Pancreas (tissue), 10 donors: ENCODE data around the gene SRRM1. TPM values are rescaled to one million over a fixed set of nuclear protein-coding genes. Genes with fewer than 3 reads are reported as not detected.

ENCODE experiments used
- ATAC-seq, 4 donors: fragments of 200-7000 bp; cut with Tn5 transposase; one replicate each; pipeline versions ENCODE4 v1.8.0 to v1.9.1; 2020; ENCODE audit warnings: mild to moderate bottlenecking in 4 of 4, moderate library complexity in 4 of 4
- DNase-seq, 6 donors: peaks; one replicate each; pipeline ENCODE4 v3.0.0-alpha.2; 2020
- FAIRE-seq: peaks from 2 replicates; lab custom pipeline; 2012; peaks lifted over from hg19 to GRCh38; lab: Jason Lieb, UNC
- H3K27ac ChIP-seq, 4 donors: fragments of 200-600 bp; sonication (generic); 1 replicate in 3 of 4; 2 replicates in 1 of 4; pipeline versions ENCODE4 v1.5.0 to v1.8.0; 2020
- H3K27me3 ChIP-seq, 4 donors: fragments of 200-600 bp; one replicate each; pipeline ENCODE4 v1.8.0; 2021
- H3K36me3 ChIP-seq, 3 donors: fragments of 200-600 bp; sonication (generic) in 1 of 3; one replicate each; pipeline versions ENCODE4 v1.5.0 to v1.8.0; 2020 to 2021
- H3K4me1 ChIP-seq, 3 donors: fragments of 200-600 bp; one replicate each; pipeline ENCODE4 v1.8.0; 2021
- H3K4me3 ChIP-seq, 4 donors: fragments of 200-600 bp; sonication (generic) in 2 of 4; one replicate each; pipeline versions ENCODE4 v1.5.0 to v1.8.0; 2020 to 2021
- H3K9me3 ChIP-seq, 4 donors: fragments of 200-600 bp; one replicate each; pipeline ENCODE4 v1.8.0; 2021
- CTCF ChIP-seq, 4 donors: fragments of 200-600 bp; sonication (generic) in 3 of 4; IDR thresholded peaks; one replicate each; pipeline versions ENCODE4 v1.5.0 to v1.8.0; 2021; ENCODE audit warnings: antibody characterized with exemption in 4 of 4
- WGBS, 2 donors: extraction: QIAGEN DNeasy Blood & Tissue Kit; methylation state at CpG; one replicate each; pipeline ENCODE4 v1.1.7; 2013; 5-methylcytosine and 5-hydroxymethylcytosine counted together
- intact Hi-C, 3 donors: fragments of 100-400 bp; cut with DNase I; formaldehyde crosslinking; loops; one replicate each; pipeline versions ENCODE4 v1.11.1 to v1.14.2; 2022
- polyA plus RNA-seq, 2 donors: library from polyadenylated mRNA; stranded (reverse); fragments of 200-250 nt; gene quantifications; one replicate each; pipeline ENCODE4 v1.2.3, GENCODE V29; 2013
- total RNA-seq, 6 donors: library from RNA; stranded (reverse); fragmentation: NEBNext Ultra II Directional in 4 of 6; extraction: Animal tissue kit (Norgen Biotek cat#: 25700) in 4 of 6; gene quantifications; one replicate each; pipeline versions ENCODE4 v1.2.1 to v1.2.4, GENCODE V29; 2021 to 2023
- donor health status: healthy with polysubstance abuse.
- donor health status: DM: no; HTN: no; CAD: no; lungs with moderate emphysema.
- donor health status: DM: no; HTN: no; CAD: no.
- donor health status: control.
- donor health status: control.
- donor health status: Bipolar disorder and iron deficiency.
- donor health status: DM: yes; HTN: yes; CAD: no.
- donor health status: DM: no; HTN: no; CAD: no.
- donor health status: DM: no; HTN: no; CAD: no.
- donor health status: DM: yes; HTN: yes; CAD: no.

SRRM1 gene
- total and polyA plus RNA-seq, 8 donors, result 34.3 to 71.3 (median 55.3) TPM

GRCh38 chr1:24600551-24600950 lies 42.6 kb upstream of the SRRM1 start:
- no peaks in the 10 kb centered on the region for H3K27me3 ChIP-seq
- TF ChIP-seq CTCF (IDR thresholded peaks at IDR 0.05), result no peak
- FAIRE-seq (no peak), DNase-seq (no peak), ATAC-seq (no peak)
- 90% methylated on average over 5 of the region's 5 CpGs for whole genome bisulfite sequencing, 2 donors
- H3K9me3 ChIP-seq, result no peaks in the 10 kb centered on the region
- intact Hi-C loops, result no loop called here
- no peak overlapping the region for H3K4me3 ChIP-seq
- no peaks in the 10 kb centered on the region for H3K4me1 ChIP-seq
- no peak overlapping the region for H3K27ac ChIP-seq
- peaks cover 0 to 4% (median 0%) of the 10 kb centered on the region in 3 donors for H3K36me3 ChIP-seq

GRCh38 chr1:24605534-24606295 lies 37.4 kb upstream of the SRRM1 start:
- ATAC-seq, result no peak
- no peak for TF ChIP-seq CTCF (IDR thresholded peaks at IDR 0.05)
- Histone ChIP-seq H3K27me3 (no peaks in the 10 kb centered on the region), H3K9me3 (no peaks in the 10 kb centered on the region), H3K27ac (no peak overlapping the region), H3K4me3 (no peak overlapping the region), H3K4me1 (peaks cover 0 to 8% (median 4%) of the 10 kb centered on the region in 3 donors), H3K36me3 (no peaks in the 10 kb centered on the region)
- 80 to 82% methylated on average over 19 of the region's 19 CpGs for WGBS, 2 donors
- intact Hi-C loops, result no loop called here
- FAIRE-seq, result no peak
- DNase-seq, result no peak

- no peaks in the 10 kb centered on the region for H3K9me3 ChIP-seq
- peaks cover 0 to 8% (median 4%) of the 10 kb centered on the region in 3 donors for H3K4me1 ChIP-seq
- no peak overlapping the region for H3K4me3 ChIP-seq
- TF ChIP-seq CTCF (IDR thresholded peaks at IDR 0.05), result no peak
- no peaks in the 10 kb centered on the region for H3K27me3 ChIP-seq
- H3K27ac ChIP-seq, result no peak overlapping the region
- no peak for FAIRE-seq
- intact Hi-C loops, result no loop called here
- no peak for DNase-seq
- no peaks in the 10 kb centered on the region for H3K36me3 ChIP-seq
- WGBS, 2 donors, result 85 to 88% methylated on average over 3 of the region's 3 CpGs
- no peak for ATAC-seq
Measured at GRCh38 chr1:24606296-24606605, 36.9 kb upstream of the SRRM1 start.

- H3K27ac ChIP-seq, result no peak overlapping the region
- no peak for TF ChIP-seq CTCF (IDR thresholded peaks at IDR 0.05)
- DNase-seq (no peak), ATAC-seq (no peak), FAIRE-seq (no peak)
- peaks cover 0 to 8% (median 4%) of the 10 kb centered on the region in 3 donors for H3K4me1 ChIP-seq
- WGBS, 2 donors, result 89 to 95% methylated on average over 2 of the region's 2 CpGs
- no peaks in the 10 kb centered on the region for H3K9me3 ChIP-seq
- H3K27me3 ChIP-seq, result no peaks in the 10 kb centered on the region
- no peak overlapping the region for H3K4me3 ChIP-seq
- H3K36me3 ChIP-seq, result no peaks in the 10 kb centered on the region
- intact Hi-C loops, result no loop called here
Measured at GRCh38 chr1:24606621-24607020, 36.5 kb upstream of the SRRM1 start.

GRCh38 chr1:24609949-24610517 lies 33.1 kb upstream of the SRRM1 start:
- Histone ChIP-seq H3K4me1 (peaks cover 0 to 8% (median 4%) of the 10 kb centered on the region in 3 donors), H3K36me3 (no peaks in the 10 kb centered on the region), H3K9me3 (no peaks in the 10 kb centered on the region), H3K27me3 (no peaks in the 10 kb centered on the region), H3K4me3 (no peak overlapping the region), H3K27ac (peak overlapping the region; percentile 10 to 56 (median 38))
- no peak for TF ChIP-seq CTCF (IDR thresholded peaks at IDR 0.05)
- no peak for FAIRE-seq
- intact Hi-C loops, result no loop called here
- WGBS, 2 donors, result 32 to 42% methylated on average over 3 of the region's 3 CpGs
- peak; percentile 66 to 75 (median 70) for ATAC-seq
- no peak for DNase-seq
